GM19351 (cell line): Measurements from ENCODE around the gene ZNF501.

Source experiments
- ATAC-seq: cut with Tn5 transposase; IDR thresholded peaks from one replicate; pipeline ENCODE4 v1.9.1; 2021; ENCODE audit warnings: mild to moderate bottlenecking, moderate library complexity; ENCODE audit not compliant: unreplicated experiment

Gene ZNF501

GRCh38 chr3:44729384-44729910 is at the start of gene ZNF501:
Gene ZNF501, plus strand, starts transcription at chr3:44729635. Its CDS starts 4,787 bp downstream, at chr3:44734422.
- ATAC-seq: peak; percentile 86

- no peak for ATAC-seq
Measured at GRCh38 chr3:44680921-44681455, 48.4 kb upstream of the ZNF501 start.

- no peak for ATAC-seq
Measured at GRCh38 chr3:44682182-44682896, 47.1 kb upstream of the ZNF501 start.

- peak; percentile 83 for ATAC-seq
Measured at GRCh38 chr3:44685128-44685800, 44.2 kb upstream of the ZNF501 start.

GRCh38 chr3:44687898-44688297 is 41.5 kb upstream of the ZNF501 start:
- no peak for ATAC-seq

- no peak for ATAC-seq
Measured at GRCh38 chr3:44712455-44713075, 16.9 kb upstream of the ZNF501 start, which contains the start of gene ZNF502. Gene ZNF502, plus strand, starts transcription at chr3:44712660. Its CDS starts 7,602 bp downstream, at chr3:44720262.

GRCh38 chr3:44721231-44722102 is 8.0 kb upstream of the ZNF501 start:
- no peak for ATAC-seq

GRCh38 chr3:44722103-44722401 is 7.4 kb upstream of the ZNF501 start:
- ATAC-seq: no peak

GRCh38 chr3:44734646-44735168 is 5.3 kb downstream of the ZNF501 start:
- ATAC-seq: no peak

GRCh38 chr3:44761101-44761423 is 31.6 kb downstream of the ZNF501 start:
- ATAC-seq: peak; percentile 16

- ATAC-seq: peak; percentile 88
Measured at GRCh38 chr3:44761424-44762169, 32.2 kb downstream of the ZNF501 start, which contains the start of the genes KIAA1143 and KIF15. Gene KIAA1143, minus strand, starts transcription at chr3:44761619. Its CDS starts 17 bp downstream, at chr3:44761602. Gene KIF15, plus strand, starts transcription at chr3:44761794. Its CDS starts 72 bp downstream, at chr3:44761866.

GRCh38 chr3:44762170-44762677 is 32.8 kb downstream of the ZNF501 start:
- ATAC-seq: no peak

- no peak for ATAC-seq
Measured at GRCh38 chr3:44762690-44763089, 33.3 kb downstream of the ZNF501 start.

- ATAC-seq: no peak
Measured at GRCh38 chr3:44764248-44764647, 34.8 kb downstream of the ZNF501 start.

- no peak for ATAC-seq
Measured at GRCh38 chr3:44771424-44772098, 42.1 kb downstream of the ZNF501 start.

- no peak for ATAC-seq
Measured at GRCh38 chr3:44772099-44772442, 42.6 kb downstream of the ZNF501 start.

GRCh38 chr3:44782891-44783290 is 53.5 kb downstream of the ZNF501 start:
- ATAC-seq: no peak
